Activated naive CD4-positive, alpha-beta T cell treated with anti-CD3 and anti-CD28 coated beads, Interleukin-2, amount 10 ng/mL, durations not matched to agents 7 days and 5 days (primary cell): Measurements from ENCODE around the gene KSR1.

ENCODE experiments used
- CTCF ChIA-PET: fragments of 350-600 bp; sonication (Branson Sonifier 250); formaldehyde crosslinking; loops from one replicate; lab custom pipeline; 2021; ENCODE audit warnings: antibody characterized with exemption; lab: Charles Lee
- DNase-seq: peaks from one replicate; pipeline ENCODE4 v3.0.0-alpha.2; 2020
- H3K27ac Mint-ChIP-seq: one replicate; pipeline ENCODE4 v1.8.0; 2021; ENCODE audit warnings: mild to moderate bottlenecking, moderate library complexity, mixed read lengths
- H3K27me3 Mint-ChIP-seq: one replicate; pipeline ENCODE4 v1.8.0; 2021; ENCODE audit warnings: mild to moderate bottlenecking, mixed read lengths
- H3K36me3 Mint-ChIP-seq: one replicate; pipeline ENCODE4 v1.8.0; 2021; ENCODE audit warnings: mixed read lengths
- H3K4me1 Mint-ChIP-seq: one replicate; pipeline ENCODE4 v1.8.0; 2021; ENCODE audit warnings: mixed read lengths
- H3K4me3 Mint-ChIP-seq: one replicate; pipeline ENCODE4 v1.8.0; 2021; ENCODE audit warnings: mild to moderate bottlenecking, moderate library complexity, mixed read lengths
- H3K9me3 Mint-ChIP-seq: one replicate; pipeline ENCODE4 v1.8.0; 2021; ENCODE audit warnings: mixed read lengths

Gene KSR1

DNA sequence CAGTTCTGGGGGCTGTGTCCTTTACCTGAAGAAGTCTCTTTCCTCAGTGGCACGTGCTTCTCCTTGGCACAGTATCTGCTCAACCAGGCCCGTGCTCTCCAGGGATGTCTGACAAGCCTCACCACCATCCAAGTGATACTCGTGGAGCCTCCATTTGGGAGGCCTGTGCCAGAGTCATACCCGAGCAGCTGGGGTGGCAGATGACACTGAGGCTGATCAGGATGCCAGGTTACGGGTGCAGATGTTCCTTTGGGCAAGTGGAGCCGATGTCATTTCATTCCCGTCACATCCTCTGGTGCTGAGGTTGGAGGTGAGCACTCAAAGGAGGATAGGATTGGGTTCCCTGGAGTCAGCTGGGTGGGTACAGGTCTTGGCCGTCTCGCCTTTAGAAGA is 87.2 kb downstream of the KSR1 start:
- no peak for DNase-seq
- CTCF ChIA-PET, result interaction anchor here (1.5 to 2.8 kb wide), 2 partner anchors 24 to 56 kb away, joined by 5 to 10 read pairs; no protein-coding TSS in a partner anchor
- no peak overlapping the region for H3K4me3 Mint-ChIP-seq
- H3K36me3 Mint-ChIP-seq, result peaks cover 1% of the 10 kb centered on the region
- H3K4me1 Mint-ChIP-seq, result peaks cover 83% of the 10 kb centered on the region
- H3K27ac Mint-ChIP-seq, result no peak overlapping the region
- H3K27me3 Mint-ChIP-seq, result no peaks in the 10 kb centered on the region
- H3K9me3 Mint-ChIP-seq, result no peaks in the 10 kb centered on the region

- Mint-ChIP-seq H3K36me3 (peaks cover 1% of the 10 kb centered on the region), H3K9me3 (no peaks in the 10 kb centered on the region), H3K27me3 (no peaks in the 10 kb centered on the region), H3K4me3 (no peak overlapping the region), H3K4me1 (peaks cover 81% of the 10 kb centered on the region), H3K27ac (peak overlapping the region; percentile 90)
- CTCF ChIA-PET, result interaction anchor here (0.6 to 2.8 kb wide), 6 partner anchors 24 to 158 kb away, joined by 3 to 10 read pairs (median 5); partner anchors contain the start of gene KSR1
- DNase-seq, result no peak
These were observed 87.7 kb downstream of the KSR1 start for GRCh38 chr17:27543958-27544349.

- peaks cover 1% of the 10 kb centered on the region for H3K36me3 Mint-ChIP-seq
- H3K27me3 Mint-ChIP-seq, result no peaks in the 10 kb centered on the region
- peaks cover 77% of the 10 kb centered on the region for H3K4me1 Mint-ChIP-seq
- peak overlapping the region; percentile 90 for H3K27ac Mint-ChIP-seq
- peak overlapping the region; percentile 52 for H3K4me3 Mint-ChIP-seq
- CTCF ChIA-PET, result interaction anchor here (0.6 to 2.8 kb wide), 9 partner anchors 23 to 159 kb away, joined by 3 to 10 read pairs (median 5); partner anchors contain the start of gene KSR1
- no peaks in the 10 kb centered on the region for H3K9me3 Mint-ChIP-seq
- DNase-seq, result peak; percentile 73
These were observed 88.3 kb downstream of the KSR1 start for GRCh38 chr17:27544350-27545131.

- Mint-ChIP-seq H3K4me1 (peaks cover 69% of the 10 kb centered on the region), H3K4me3 (peak overlapping the region; percentile 52), H3K27ac (peak overlapping the region; percentile 90), H3K27me3 (no peaks in the 10 kb centered on the region), H3K36me3 (peaks cover 1% of the 10 kb centered on the region), H3K9me3 (no peaks in the 10 kb centered on the region)
- CTCF ChIA-PET, result interaction anchor here (0.6 to 2.8 kb wide), 6 partner anchors 22 to 173 kb away, joined by 3 to 10 read pairs (median 4); no protein-coding TSS in a partner anchor
- DNase-seq, result no peak
These were observed 89.4 kb downstream of the KSR1 start for GRCh38 chr17:27545562-27546229.

DNA sequence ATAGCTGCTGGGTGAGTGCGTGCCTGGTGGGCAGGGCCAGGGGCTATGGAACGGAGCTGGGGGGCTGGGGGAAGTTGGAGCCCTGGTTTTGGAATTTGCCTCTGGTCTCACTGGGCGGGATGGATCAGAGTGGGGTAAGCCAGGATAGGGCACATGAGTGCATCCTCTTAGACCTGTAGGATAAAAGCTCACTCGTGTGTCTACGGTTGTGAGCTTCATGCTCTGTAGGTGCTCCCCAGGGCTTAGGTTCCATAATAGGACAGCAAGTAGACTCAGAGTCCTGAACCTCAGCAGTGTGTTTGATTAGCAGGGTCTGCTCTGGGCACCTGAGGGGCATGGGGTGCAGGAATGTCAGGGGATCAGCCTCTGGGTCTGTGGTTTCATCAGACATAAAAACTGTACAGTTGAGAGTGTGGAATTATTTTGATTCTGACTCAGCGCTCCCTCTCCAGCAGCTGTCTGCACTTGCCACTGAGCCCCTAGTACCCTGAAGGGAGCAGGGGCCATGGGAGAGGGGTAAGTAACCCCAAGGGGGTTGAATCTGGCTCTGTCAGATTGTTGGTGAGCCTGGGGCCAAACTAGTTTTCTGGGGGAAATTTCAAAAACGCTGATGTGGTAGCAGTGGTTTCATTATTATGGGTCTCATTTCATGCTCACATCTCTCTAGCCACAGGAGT is 90.5 kb downstream of the KSR1 start:
- Mint-ChIP-seq H3K27ac (peak overlapping the region; percentile 39), H3K4me1 (peaks cover 62% of the 10 kb centered on the region), H3K9me3 (no peaks in the 10 kb centered on the region), H3K27me3 (no peaks in the 10 kb centered on the region), H3K36me3 (peaks cover 9% of the 10 kb centered on the region), H3K4me3 (no peak overlapping the region)
- CTCF ChIA-PET, result interaction anchor here (0.7 to 1.2 kb wide), 3 partner anchors 80 to 91 kb away, joined by 3 to 5 read pairs (median 4); partner anchors contain the start of gene KSR1
- no peak for DNase-seq

GRCh38 chr17:27547301-27547683 is 91.0 kb downstream of the KSR1 start:
- H3K4me3 Mint-ChIP-seq, result no peak overlapping the region
- no peaks in the 10 kb centered on the region for H3K9me3 Mint-ChIP-seq

DNA sequence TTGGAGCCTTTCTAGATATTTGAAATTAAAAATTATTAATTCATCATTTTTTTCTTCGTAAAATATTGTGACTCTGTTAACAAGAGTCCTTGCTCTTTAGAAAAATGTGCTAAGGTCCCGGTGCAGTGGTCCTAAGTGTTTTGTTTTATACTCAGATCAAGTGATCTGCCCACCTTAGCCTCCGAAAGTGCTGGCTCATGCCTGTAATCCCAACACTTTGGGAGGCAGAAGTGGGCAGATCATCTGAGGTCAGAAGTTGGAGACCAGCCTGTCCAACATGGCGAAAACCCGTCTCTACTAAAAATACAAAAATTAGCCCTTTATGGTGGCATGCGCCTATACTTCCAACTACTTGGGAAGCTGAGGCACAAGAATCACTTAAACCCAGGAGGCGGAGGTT is 92.1 kb downstream of the KSR1 start:
- no peaks in the 10 kb centered on the region for H3K27me3 Mint-ChIP-seq
- H3K9me3 Mint-ChIP-seq, result no peaks in the 10 kb centered on the region
- H3K4me3 Mint-ChIP-seq, result no peak overlapping the region
- peaks cover 13% of the 10 kb centered on the region for H3K36me3 Mint-ChIP-seq
- DNase-seq, result no peak
- CTCF ChIA-PET, result interaction anchor here (0.9 kb wide), 1 partner anchor 15 kb away, joined by 4 read pairs; no protein-coding TSS in a partner anchor
- peaks cover 49% of the 10 kb centered on the region for H3K4me1 Mint-ChIP-seq
- H3K27ac Mint-ChIP-seq, result no peak overlapping the region

More at GRCh38 chr17:27547301-27547683, 91.0 kb downstream of the KSR1 start:
- no peaks in the 10 kb centered on the region for H3K27me3 Mint-ChIP-seq
- peaks cover 60% of the 10 kb centered on the region for H3K4me1 Mint-ChIP-seq
- H3K36me3 Mint-ChIP-seq, result peaks cover 13% of the 10 kb centered on the region
- peak overlapping the region; percentile 39 for H3K27ac Mint-ChIP-seq
- DNase-seq, result no peak
- CTCF ChIA-PET, result interaction anchor here (1.2 kb wide), 1 partner anchor 92 kb away, joined by 3 read pairs; the partner anchor contains the start of gene KSR1

- H3K4me3 Mint-ChIP-seq, result no peak overlapping the region
These were observed 93.1 kb downstream of the KSR1 start for GRCh38 chr17:27549251-27549893.

DNA sequence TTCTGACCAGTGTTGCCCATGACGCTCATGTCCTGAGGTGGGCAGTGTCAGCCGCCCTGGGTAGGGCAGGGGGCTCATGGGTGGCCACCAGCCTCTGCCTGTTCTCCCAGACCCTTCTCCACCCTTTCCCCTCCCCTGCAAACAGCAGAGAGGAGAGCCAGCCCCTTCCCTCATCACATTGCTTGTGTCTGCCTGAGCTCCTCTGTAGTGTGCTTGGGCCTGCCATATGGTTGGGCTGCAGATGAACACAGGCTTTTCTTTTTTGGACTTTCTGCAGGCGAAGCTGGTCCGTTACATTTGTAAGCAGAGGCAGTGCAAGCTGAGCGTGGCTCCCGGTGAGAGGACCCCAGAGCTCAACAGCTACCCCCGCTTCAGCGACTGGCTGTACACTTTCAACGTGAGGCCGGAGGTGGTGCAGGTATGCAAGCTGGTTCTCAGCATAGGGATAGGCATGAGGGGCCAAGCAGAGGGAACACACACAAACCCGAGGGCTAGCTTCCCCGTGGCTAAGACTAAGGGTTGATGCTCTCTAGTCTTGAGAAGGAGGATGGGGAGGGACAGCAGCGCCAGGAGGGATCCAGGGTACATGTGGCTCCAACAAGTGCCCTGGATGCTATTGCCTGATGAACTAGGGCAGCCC is 94.2 kb downstream of the KSR1 start:
- no peak for DNase-seq
- H3K4me1 Mint-ChIP-seq, result peaks cover 37% of the 10 kb centered on the region
- no peaks in the 10 kb centered on the region for H3K27me3 Mint-ChIP-seq
- CTCF ChIA-PET, result interaction anchor here (0.8 to 1.3 kb wide), 4 partner anchors 13 to 51 kb away, joined by 3 to 4 read pairs (median 4); no protein-coding TSS in a partner anchor
- peaks cover 18% of the 10 kb centered on the region for H3K36me3 Mint-ChIP-seq
- no peak overlapping the region for H3K4me3 Mint-ChIP-seq
- no peak overlapping the region for H3K27ac Mint-ChIP-seq
- no peaks in the 10 kb centered on the region for H3K9me3 Mint-ChIP-seq

More at GRCh38 chr17:27549251-27549893, 93.1 kb downstream of the KSR1 start:
- Mint-ChIP-seq H3K36me3 (peaks cover 13% of the 10 kb centered on the region), H3K4me1 (peaks cover 41% of the 10 kb centered on the region), H3K27me3 (no peaks in the 10 kb centered on the region), H3K9me3 (no peaks in the 10 kb centered on the region), H3K27ac (no peak overlapping the region)
- DNase-seq, result no peak
- CTCF ChIA-PET, result interaction anchor here (0.8 to 1.1 kb wide), 2 partner anchors 50 to 52 kb away, joined by 4 read pairs; no protein-coding TSS in a partner anchor

GRCh38 chr17:27550974-27551505 is 94.8 kb downstream of the KSR1 start:
- no peak overlapping the region for H3K4me3 Mint-ChIP-seq
- peaks cover 35% of the 10 kb centered on the region for H3K4me1 Mint-ChIP-seq
- peaks cover 16% of the 10 kb centered on the region for H3K36me3 Mint-ChIP-seq
- DNase-seq, result no peak
- no peaks in the 10 kb centered on the region for H3K27me3 Mint-ChIP-seq
- CTCF ChIA-PET, result interaction anchor here (1.1 to 1.3 kb wide), 2 partner anchors 13 to 14 kb away, joined by 3 read pairs; no protein-coding TSS in a partner anchor
- H3K27ac Mint-ChIP-seq, result no peak overlapping the region
- H3K9me3 Mint-ChIP-seq, result no peaks in the 10 kb centered on the region

DNA sequence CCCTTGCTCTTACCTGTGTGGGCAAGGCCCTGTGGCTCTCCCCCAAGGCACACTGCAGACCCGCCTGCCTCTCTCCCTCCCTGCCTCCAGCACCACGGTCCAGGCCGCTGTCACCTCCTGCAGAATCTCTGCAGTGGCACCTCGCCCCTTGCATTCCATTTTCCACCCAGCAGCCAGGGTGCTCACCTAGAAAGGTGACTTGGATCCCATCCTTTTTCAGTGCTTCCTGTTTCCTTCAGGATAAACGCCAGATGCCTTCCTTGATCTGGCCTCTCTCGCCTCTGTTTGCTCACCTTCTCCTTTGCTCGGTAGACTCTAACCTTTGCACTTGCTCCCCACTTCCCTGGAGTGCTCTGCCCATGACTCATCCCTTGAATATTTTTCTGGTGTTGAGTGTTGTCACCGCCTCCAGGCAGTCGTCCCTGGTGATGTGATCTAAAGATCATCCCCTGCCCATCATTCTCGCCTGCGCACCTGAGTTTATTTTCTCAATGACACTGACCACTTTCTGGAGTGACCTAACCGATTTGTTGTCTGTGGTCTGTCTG is 95.5 kb downstream of the KSR1 start:
- H3K4me1 Mint-ChIP-seq, result peaks cover 27% of the 10 kb centered on the region
- CTCF ChIA-PET, result no interaction called here
- no peak overlapping the region for H3K4me3 Mint-ChIP-seq
- DNase-seq, result no peak
- no peaks in the 10 kb centered on the region for H3K27me3 Mint-ChIP-seq
- H3K27ac Mint-ChIP-seq, result no peak overlapping the region
- no peaks in the 10 kb centered on the region for H3K9me3 Mint-ChIP-seq
- peaks cover 16% of the 10 kb centered on the region for H3K36me3 Mint-ChIP-seq

GRCh38 chr17:27552276-27552732 is 96.1 kb downstream of the KSR1 start:
- Mint-ChIP-seq H3K4me1 (peaks cover 22% of the 10 kb centered on the region), H3K27me3 (no peaks in the 10 kb centered on the region), H3K36me3 (peaks cover 16% of the 10 kb centered on the region), H3K27ac (no peak overlapping the region), H3K9me3 (no peaks in the 10 kb centered on the region), H3K4me3 (no peak overlapping the region)
- CTCF ChIA-PET, result interaction anchor here (1.0 kb wide), 1 partner anchor 47 kb away, joined by 3 read pairs; no protein-coding TSS in a partner anchor
- DNase-seq, result no peak
